HepG2 (cell line): ENCODE measurements around the gene CRNKL1. TPM values are rescaled to one million over a fixed set of nuclear protein-coding genes. Genes with fewer than 3 reads are reported as not detected.
A peak's percentile ranks its signal among the peaks of the same experiment; 100 is the strongest.

ENCODE experiments used
- CENPT ChIP-seq: sonication (generic); formaldehyde crosslinking; IDR thresholded peaks from 2 replicates; pipeline ENCODE4 v1.8.0; 2022; ENCODE audit warnings: low read depth, mild to moderate bottlenecking, moderate library complexity, missing genetic modification reagents
- DNMT1 ChIP-seq: sonication (generic); formaldehyde crosslinking; IDR thresholded peaks from 2 replicates; pipeline ENCODE4 v1.5.1; 2020; ENCODE audit warnings: mild to moderate bottlenecking, missing genetic modification reagents
- FOXC1 ChIP-seq: sonication (generic); formaldehyde crosslinking; IDR thresholded peaks from 2 replicates; pipeline ENCODE4 v1.8.0; 2022; ENCODE audit warnings: mild to moderate bottlenecking, missing genetic modification reagents, borderline replicate concordance
- IKZF1 ChIP-seq: fragments of 450-650 bp; IDR thresholded peaks from 2 replicates; pipeline ENCODE4 v1.7.1; 2016
- KMT2B ChIP-seq: IDR thresholded peaks from 2 replicates; pipeline ENCODE4 v1.6.1; 2016; ENCODE audit warnings: missing genetic modification reagents, missing compliant biosample characterization
- MED8 ChIP-seq: sonication (generic); formaldehyde crosslinking; IDR thresholded peaks from 2 replicates; pipeline ENCODE4 v1.8.1; 2023; ENCODE audit warnings: mild to moderate bottlenecking, missing genetic modification reagents; ENCODE audit not compliant: insufficient replicate concordance
- MXD4 ChIP-seq: IDR thresholded peaks from 2 replicates; pipeline ENCODE4 v1.6.1; 2016; ENCODE audit warnings: mild to moderate bottlenecking, missing biosample characterization, missing genetic modification reagents
- MXI1 ChIP-seq: IDR thresholded peaks from 3 replicates; pipeline ENCODE4 v1.6.1; 2012; ENCODE audit warnings: low read depth, low read length, inconsistent platforms, borderline replicate concordance
- MYC ChIP-seq: sonication (generic); formaldehyde crosslinking; IDR thresholded peaks from 2 replicates; pipeline ENCODE4 v1.9.0; 2021; ENCODE audit warnings: missing genetic modification reagents, borderline replicate concordance
- NCOA2 ChIP-seq: sonication (generic); formaldehyde crosslinking; IDR thresholded peaks from 2 replicates; pipeline ENCODE4 v1.8.0; 2022; ENCODE audit warnings: inconsistent platforms
- NCOR1 ChIP-seq: fragments of 200-600 bp; sonication (generic); IDR thresholded peaks from 2 replicates; pipeline ENCODE4 v1.7.0; 2017; ENCODE audit warnings: antibody characterized with exemption, low read length, borderline replicate concordance
- NFE2L2 ChIP-seq: fragments of 150-350 bp; IDR thresholded peaks from 2 replicates; pipeline ENCODE4 v1.6.1; 2014; ENCODE audit warnings: low read length
- NR1H2 ChIP-seq: sonication (generic); formaldehyde crosslinking; IDR thresholded peaks from 2 replicates; pipeline ENCODE4 v1.8.1; 2022; ENCODE audit warnings: low read depth, missing genetic modification reagents, borderline replicate concordance
- RNF2 ChIP-seq: fragments of 450-650 bp; conservative IDR thresholded peaks from 2 replicates; pipeline ENCODE4 v1.6.1; 2016; ENCODE audit warnings: low read depth
- TBX3 ChIP-seq: fragments of 450-650 bp; IDR thresholded peaks from 2 replicates; pipeline ENCODE4 v1.6.1; 2017; ENCODE audit warnings: antibody characterized with exemption, mild to moderate bottlenecking, inconsistent platforms, borderline replicate concordance
- TOE1 ChIP-seq: sonication (generic); formaldehyde crosslinking; IDR thresholded peaks from 2 replicates; pipeline ENCODE4 v1.4.0; 2020; ENCODE audit warnings: mild to moderate bottlenecking, missing genetic modification reagents
- WIZ ChIP-seq: sonication (generic); formaldehyde crosslinking; IDR thresholded peaks from 2 replicates; pipeline ENCODE4 v1.5.1; 2020; ENCODE audit warnings: mild to moderate bottlenecking, missing genetic modification reagents
- ZBTB8A ChIP-seq: sonication (generic); formaldehyde crosslinking; IDR thresholded peaks from 2 replicates; pipeline ENCODE4 v1.4.0; 2020; ENCODE audit warnings: mild to moderate bottlenecking, low read depth, missing genetic modification reagents, borderline replicate concordance
- ZMYM4 ChIP-seq: sonication (generic); formaldehyde crosslinking; IDR thresholded peaks from 2 replicates; pipeline ENCODE4 v1.8.1; 2023; ENCODE audit warnings: mild to moderate bottlenecking, missing genetic modification reagents
- ZNF235 ChIP-seq: sonication (generic); formaldehyde crosslinking; IDR thresholded peaks from 2 replicates; pipeline ENCODE4 v1.8.1; 2023; ENCODE audit warnings: mild to moderate bottlenecking, missing genetic modification reagents, borderline replicate concordance
- ZNF430 ChIP-seq: sonication (generic); formaldehyde crosslinking; IDR thresholded peaks from 2 replicates; pipeline ENCODE4 v1.9.0; 2021; ENCODE audit warnings: mild to moderate bottlenecking, missing genetic modification reagents
- ZNF598 ChIP-seq: sonication (generic); formaldehyde crosslinking; IDR thresholded peaks from 2 replicates; pipeline ENCODE4 v1.5.1; 2020; ENCODE audit warnings: mild to moderate bottlenecking, missing genetic modification reagents, borderline replicate concordance
- ZNF768 ChIP-seq: sonication (generic); formaldehyde crosslinking; IDR thresholded peaks from 2 replicates; pipeline ENCODE4 v1.4.0; 2020; ENCODE audit warnings: missing genetic modification reagents
- ZNF772 ChIP-seq: sonication (generic); formaldehyde crosslinking; IDR thresholded peaks from 2 replicates; pipeline ENCODE4 v1.5.0; 2020; ENCODE audit warnings: mild to moderate bottlenecking, missing genetic modification reagents
- ZNF780A ChIP-seq: sonication (generic); formaldehyde crosslinking; IDR thresholded peaks from 2 replicates; pipeline ENCODE4 v1.8.0; 2022; ENCODE audit warnings: mild to moderate bottlenecking, missing genetic modification reagents, moderate library complexity
- polyA plus RNA-seq, 8 experiments: library from polyadenylated mRNA; depleted of rRNA in 3 of 8; stranded (reverse) in 7 of 8; unstranded in 1 of 8; fragments of >200 nt; fragmentation: Illumina TruSeq in 4 of 8; extraction: Trizol in 4 of 8; gene quantifications; 2 replicates each; pipeline versions ENCODE4 v1.2.1 to v1.2.3, GENCODE V29; 2011 to 2016; ENCODE audit warnings: low read depth in 4 of 8, missing spikeins in 1 of 8, mixed read lengths in 1 of 8; ENCODE audit not compliant: insufficient read depth in 1 of 8
- total RNA-seq, 5 experiments: library from RNA; depleted of rRNA; stranded (reverse); fragments of >200 nt; fragmentation: Illumina TruSeq; extraction: Trizol; gene quantifications; 2 replicates each; pipeline ENCODE4 v1.2.3, GENCODE V29; 2016; ENCODE audit warnings: low read depth in 1 of 5
- TF ChIP-seq, protein P1 (sequence below): sonication (generic); formaldehyde crosslinking; IDR thresholded peaks from 2 replicates; pipeline ENCODE4 v1.5.0; 2020; ENCODE audit warnings: missing genetic modification reagents
- TF ChIP-seq, protein P2 (sequence below): sonication (generic); formaldehyde crosslinking; IDR thresholded peaks from 2 replicates; pipeline ENCODE4 v1.4.0; 2020; ENCODE audit warnings: missing genetic modification reagents
- TF ChIP-seq, protein P3 (sequence below): sonication (generic); formaldehyde crosslinking; IDR thresholded peaks from 2 replicates; pipeline ENCODE4 v1.5.0; 2020; ENCODE audit warnings: missing genetic modification reagents

CRNKL1 gene
- total and polyA plus RNA-seq, 2 of the 13 experiments (the other 11 are each of a cell fraction or from before 2014, with no cell fraction given), result 12.3 to 64.5 TPM

DNA sequence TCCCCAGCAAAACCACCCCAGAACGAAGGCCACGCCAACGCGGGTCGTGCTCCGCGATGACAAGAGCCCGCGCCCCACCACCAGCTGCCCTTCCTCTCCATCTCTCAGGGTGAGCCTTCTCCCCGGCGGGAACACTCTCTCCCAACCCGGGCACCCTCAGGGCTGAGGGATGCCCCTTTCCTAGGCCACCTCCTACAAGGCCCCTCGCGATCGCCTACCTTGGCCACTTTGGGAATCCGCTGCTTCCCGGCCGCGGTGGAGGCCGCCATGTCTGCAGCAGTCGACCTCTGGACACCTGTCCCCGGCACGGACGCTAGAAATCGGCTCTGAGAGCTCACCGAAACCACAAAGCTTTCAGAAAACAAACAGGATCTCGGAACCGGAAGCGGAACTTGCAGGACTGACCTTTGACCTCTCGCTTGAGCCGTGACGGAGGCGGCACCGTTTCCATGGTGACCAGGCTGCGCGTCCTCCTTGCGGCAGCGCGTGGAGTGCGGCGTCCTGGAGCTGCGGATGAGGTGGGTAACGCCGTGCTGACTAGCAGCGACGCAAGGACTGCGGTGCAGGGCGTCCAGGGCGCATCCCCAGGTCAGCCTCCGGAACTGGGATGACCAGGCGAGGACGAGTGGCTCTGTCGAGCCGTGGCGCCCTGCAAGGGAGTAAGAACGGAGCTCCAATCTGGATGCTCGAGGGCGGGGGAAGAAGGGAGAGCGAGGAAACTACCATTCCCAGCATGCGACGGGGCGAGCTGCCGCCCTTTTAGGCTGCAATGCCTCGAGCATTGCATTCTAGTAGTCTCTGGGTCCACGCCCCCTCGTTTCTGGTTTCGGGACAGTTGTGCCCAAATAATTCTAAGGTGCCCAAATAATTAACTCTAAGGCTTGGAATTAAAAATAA is at the start of gene CRNKL1, which contains the start of gene CFAP61 (continued):
- TF ChIP-seq, protein P1, sequence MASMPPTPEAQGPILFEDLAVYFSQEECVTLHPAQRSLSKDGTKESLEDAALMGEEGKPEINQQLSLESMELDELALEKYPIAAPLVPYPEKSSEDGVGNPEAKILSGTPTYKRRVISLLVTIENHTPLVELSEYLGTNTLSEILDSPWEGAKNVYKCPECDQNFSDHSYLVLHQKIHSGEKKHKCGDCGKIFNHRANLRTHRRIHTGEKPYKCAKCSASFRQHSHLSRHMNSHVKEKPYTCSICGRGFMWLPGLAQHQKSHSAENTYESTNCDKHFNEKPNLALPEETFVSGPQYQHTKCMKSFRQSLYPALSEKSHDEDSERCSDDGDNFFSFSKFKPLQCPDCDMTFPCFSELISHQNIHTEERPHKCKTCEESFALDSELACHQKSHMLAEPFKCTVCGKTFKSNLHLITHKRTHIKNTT (CRISPR knock-in tag), result no peak
- TF ChIP-seq NR1H2 (CRISPR knock-in tag), result peak; percentile 67; the same call in 1 of the 2 replicates
- peak; percentile 97 for TF ChIP-seq ZMYM4
- peak; percentile 52; the same call in 1 of the 2 replicates for TF ChIP-seq TBX3
- TF ChIP-seq MYC (CRISPR knock-in tag), result peak; percentile 95
- peak; percentile 70 for TF ChIP-seq ZNF430 (CRISPR knock-in tag)
- TF ChIP-seq, protein P2, sequence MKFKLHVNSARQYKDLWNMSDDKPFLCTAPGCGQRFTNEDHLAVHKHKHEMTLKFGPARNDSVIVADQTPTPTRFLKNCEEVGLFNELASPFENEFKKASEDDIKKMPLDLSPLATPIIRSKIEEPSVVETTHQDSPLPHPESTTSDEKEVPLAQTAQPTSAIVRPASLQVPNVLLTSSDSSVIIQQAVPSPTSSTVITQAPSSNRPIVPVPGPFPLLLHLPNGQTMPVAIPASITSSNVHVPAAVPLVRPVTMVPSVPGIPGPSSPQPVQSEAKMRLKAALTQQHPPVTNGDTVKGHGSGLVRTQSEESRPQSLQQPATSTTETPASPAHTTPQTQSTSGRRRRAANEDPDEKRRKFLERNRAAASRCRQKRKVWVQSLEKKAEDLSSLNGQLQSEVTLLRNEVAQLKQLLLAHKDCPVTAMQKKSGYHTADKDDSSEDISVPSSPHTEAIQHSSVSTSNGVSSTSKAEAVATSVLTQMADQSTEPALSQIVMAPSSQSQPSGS, result peak; percentile 85; the same call in 1 of the 2 replicates
- peak; percentile 99 for TF ChIP-seq ZNF772 (CRISPR knock-in tag)
- peak; percentile 77; the same call in 1 of the 2 replicates for TF ChIP-seq RNF2
- TF ChIP-seq, protein P3, sequence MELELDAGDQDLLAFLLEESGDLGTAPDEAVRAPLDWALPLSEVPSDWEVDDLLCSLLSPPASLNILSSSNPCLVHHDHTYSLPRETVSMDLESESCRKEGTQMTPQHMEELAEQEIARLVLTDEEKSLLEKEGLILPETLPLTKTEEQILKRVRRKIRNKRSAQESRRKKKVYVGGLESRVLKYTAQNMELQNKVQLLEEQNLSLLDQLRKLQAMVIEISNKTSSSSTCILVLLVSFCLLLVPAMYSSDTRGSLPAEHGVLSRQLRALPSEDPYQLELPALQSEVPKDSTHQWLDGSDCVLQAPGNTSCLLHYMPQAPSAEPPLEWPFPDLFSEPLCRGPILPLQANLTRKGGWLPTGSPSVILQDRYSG (CRISPR knock-in tag), result peak; percentile 92; the same call in 1 of the 2 replicates
- TF ChIP-seq ZNF780A (CRISPR knock-in tag), result 0 out of 2 replicates have a peak, but pooled peaks have one; percentile 85
- TF ChIP-seq MED8 (CRISPR knock-in tag), result no peak
- peak; percentile 34 for TF ChIP-seq NCOA2
- TF ChIP-seq CENPT (CRISPR knock-in tag), result 0 out of 2 replicates have a peak, but pooled peaks have one; percentile 71
- TF ChIP-seq IKZF1, result no peak
- TF ChIP-seq MXD4 (CRISPR knock-in tag), result peak; percentile 100
- TF ChIP-seq NFE2L2, result 0 out of 2 replicates have a peak, but pooled peaks have one; percentile 3
- TF ChIP-seq WIZ, result peak; percentile 92
- TF ChIP-seq ZNF235 (CRISPR knock-in tag), result peak; percentile 58; the same call in 1 of the 2 replicates
- TF ChIP-seq ZBTB8A (CRISPR knock-in tag), result no peak
- peak; percentile 99 for TF ChIP-seq FOXC1 (CRISPR knock-in tag)
- TF ChIP-seq KMT2B (CRISPR knock-in tag), result peak; percentile 96
- peak; percentile 60; the same call in 1 of the 2 replicates for TF ChIP-seq NCOR1
- peak; percentile 63 for TF ChIP-seq ZNF768 (CRISPR knock-in tag)
- TF ChIP-seq TOE1 (CRISPR knock-in tag), result no peak
- peak; percentile 100 for TF ChIP-seq MXI1
- 0 out of 2 replicates have a peak, but pooled peaks have one; percentile 86 for TF ChIP-seq DNMT1
- TF ChIP-seq ZNF598 (CRISPR knock-in tag), result peak; percentile 96; the same call in 1 of the 2 replicates
